ENCODE data around the gene FIG4. TPM values are rescaled to one million over a fixed set of nuclear protein-coding genes. Genes with fewer than 3 reads are reported as not detected.
"Not testable (repeated sequence)": the region's sequence is repeated elsewhere in the genome, so short reads cannot be mapped to it uniquely, and the experiment has no call there.

The FIG4 gene
- total and polyA plus RNA-seq, 2 of the 13 experiments (the other 11 are each of a cell fraction or from before 2014, with no cell fraction given), result 5.5 to 7.9 TPM

GRCh38 chr6:109743739-109744138, 52.6 kb downstream of the FIG4 start (continued):
- no peak for TF ChIP-seq MEIS2 (CRISPR knock-in tag; IDR thresholded peaks at IDR 0.05)
- TF ChIP-seq ZFP37 (CRISPR knock-in tag; IDR thresholded peaks at IDR 0.05; ENCODE audit: borderline replicate concordance), result no peak
- no peak for TF ChIP-seq MXD4 (CRISPR knock-in tag; IDR thresholded peaks at IDR 0.05)
- TF ChIP-seq FOXA1 (IDR thresholded peaks at IDR 0.05), result no peak
- TF ChIP-seq FOXA1 (CRISPR knock-in tag; IDR thresholded peaks at IDR 0.05), result no peak
- TF ChIP-seq PTBP1 (IDR thresholded peaks at IDR 0.05; ENCODE audit: low read depth, low read length, poor library complexity, severe bottlenecking), result no peak
- no peak for TF ChIP-seq TCF7 (IDR thresholded peaks at IDR 0.05; ENCODE audit: low read depth)

- WGBS (ENCODE audit: low lambda C conversion rate), result 97% methylated on average over 3 of the region's 3 CpGs
- CTCF ChIA-PET (ENCODE audit: low intra/inter-chr PET ratio, low total read pairs); intact Hi-C loops (cut with micrococcal nuclease; ENCODE audit: unreplicated experiment): not testable (repeated sequence)
These were observed 53.7 kb downstream of the FIG4 start for GRCh38 chr6:109744779-109745178.

GRCh38 chr6:109747221-109747620, 56.1 kb downstream of the FIG4 start:
- Histone ChIP-seq H3K4me1 (ENCODE audit: insufficient read depth, low read length) (no peaks in the 10 kb centered on the region), H3K27me3 (ENCODE audit: control insufficient read depth in 1 of 2, insufficient read depth in 2 of 2, low read length in 2 of 2) (no peaks in the 10 kb centered on the region), H3K9ac (ENCODE audit: insufficient read depth, low read depth, low read length) (no peak overlapping the region), H3K79me2 (ENCODE audit: insufficient read depth, low read length) (no peaks in the 10 kb centered on the region), H3K9me3 (ENCODE audit: low read length) (no peaks in the 10 kb centered on the region), H2AFZ (ENCODE audit: low read length) (no peak overlapping the region), H4K20me1 (ENCODE audit: insufficient read depth, low read length) (no peaks in the 10 kb centered on the region), H3K27ac (ENCODE audit: extremely low read length, insufficient read depth, low read length) (no peak overlapping the region), H3K4me3 (replicated peaks in 1 of 3; ENCODE audit: insufficient read depth in 1 of 3, low read depth in 2 of 3, low read length in 3 of 3) (no peak overlapping the region), H3K4me2 (ENCODE audit: low read depth, low read length) (no peak overlapping the region), H3K36me3 (replicated peaks in 1 of 2; ENCODE audit: control insufficient read depth in 1 of 2, insufficient read depth in 2 of 2, low read length in 2 of 2) (no peaks in the 10 kb centered on the region)
- 91% methylated on average over 2 of the region's 2 CpGs for WGBS (ENCODE audit: low lambda C conversion rate)
- TF ChIP-seq MAFK (conservative IDR thresholded peaks at IDR 0.05 in 1 of 2, IDR thresholded peaks at IDR 0.05 in 1 of 2; ENCODE audit: low read length in 2 of 2) (0 out of 4 replicates have a peak, but pooled peaks of 1 of the 2 experiments have one; percentile 13), PAF1 (CRISPR knock-in tag; IDR thresholded peaks at IDR 0.05) (no peak)
- in situ Hi-C loops (cut with HindIII; ENCODE audit: extremely low pct_ligation_motif_present, low pct_unique_long_range_greater_than_20kb), result no loop called here
- intact Hi-C loops (cut with micrococcal nuclease; ENCODE audit: unreplicated experiment), result no loop called here
- ATAC-seq, result no peak
- DNase-seq (ENCODE audit: low spot score), result no peak
- FAIRE-seq, result no peak
- POLR2A ChIA-PET, result no interaction called here
- CTCF ChIA-PET (ENCODE audit: low intra/inter-chr PET ratio, low total read pairs), result no interaction called here
- BruUV-seq (replicated peaks), result no TSS peak

More at GRCh38 chr6:109744779-109745178, 53.7 kb downstream of the FIG4 start:
- H3K9me3 ChIP-seq (ENCODE audit: low read length); H3K9ac ChIP-seq (ENCODE audit: insufficient read depth, low read depth, low read length); H3K4me1 ChIP-seq (ENCODE audit: insufficient read depth, low read length); H3K27ac ChIP-seq (ENCODE audit: extremely low read length, insufficient read depth, low read length); DNase-seq (ENCODE audit: low spot score); BruUV-seq (replicated peaks); POLR2A ChIA-PET; H3K4me2 ChIP-seq (ENCODE audit: low read depth, low read length); in situ Hi-C loops (cut with HindIII; ENCODE audit: extremely low pct_ligation_motif_present, low pct_unique_long_range_greater_than_20kb); ATAC-seq; H3K79me2 ChIP-seq (ENCODE audit: insufficient read depth, low read length); H4K20me1 ChIP-seq (ENCODE audit: insufficient read depth, low read length); H2AFZ ChIP-seq (ENCODE audit: low read length); FAIRE-seq; H3K27me3 ChIP-seq (ENCODE audit: control insufficient read depth in 1 of 2, insufficient read depth in 2 of 2, low read length in 2 of 2); H3K36me3 ChIP-seq (replicated peaks in 1 of 2; ENCODE audit: control insufficient read depth in 1 of 2, insufficient read depth in 2 of 2, low read length in 2 of 2); H3K4me3 ChIP-seq (replicated peaks in 1 of 3; ENCODE audit: insufficient read depth in 1 of 3, low read depth in 2 of 3, low read length in 3 of 3): not testable (repeated sequence)

Measured in HepG2 (cell line).